HG03175 (cell line): Measurements from ENCODE around the gene SREBF2.

Experiments used
- ATAC-seq: cut with Tn5 transposase; IDR thresholded peaks from one replicate; pipeline ENCODE4 v1.9.1; 2021; ENCODE audit warnings: mild to moderate bottlenecking, moderate library complexity; ENCODE audit not compliant: unreplicated experiment

The SREBF2 gene

DNA sequence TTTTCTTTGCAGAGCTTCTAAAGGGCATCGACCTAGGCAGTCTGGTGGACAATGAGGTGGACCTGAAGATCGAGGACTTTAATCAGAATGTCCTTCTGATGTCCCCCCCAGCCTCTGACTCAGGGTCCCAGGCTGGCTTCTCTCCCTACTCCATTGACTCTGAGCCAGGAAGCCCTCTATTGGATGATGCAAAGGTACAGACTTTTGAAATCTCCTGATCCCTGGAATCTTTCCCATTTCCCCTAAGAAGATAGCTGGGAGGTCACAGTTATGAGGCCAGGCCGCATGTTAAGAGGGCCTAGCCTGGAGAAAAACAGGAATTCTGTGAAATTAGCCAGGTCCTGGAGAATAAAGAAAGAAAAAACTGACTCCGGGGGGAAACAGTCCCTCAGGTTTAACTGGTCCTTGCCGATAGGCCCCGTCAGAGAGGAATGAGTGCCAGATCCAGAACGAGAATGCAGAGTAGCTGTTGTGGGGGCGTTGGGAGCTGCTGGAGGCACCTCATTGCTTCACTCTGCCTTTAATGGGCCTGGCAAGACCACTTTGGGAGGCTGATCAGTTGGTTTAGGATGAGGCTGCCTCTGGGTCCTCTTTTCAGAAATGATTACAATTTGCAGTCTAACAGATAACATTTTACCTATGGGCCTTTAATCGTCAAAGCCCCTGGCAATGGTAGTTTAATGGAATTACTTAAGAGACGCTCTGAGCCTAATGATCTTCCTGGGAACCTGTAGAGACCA is 42.8 kb downstream of the SREBF2 start:
- no peak for ATAC-seq

DNA sequence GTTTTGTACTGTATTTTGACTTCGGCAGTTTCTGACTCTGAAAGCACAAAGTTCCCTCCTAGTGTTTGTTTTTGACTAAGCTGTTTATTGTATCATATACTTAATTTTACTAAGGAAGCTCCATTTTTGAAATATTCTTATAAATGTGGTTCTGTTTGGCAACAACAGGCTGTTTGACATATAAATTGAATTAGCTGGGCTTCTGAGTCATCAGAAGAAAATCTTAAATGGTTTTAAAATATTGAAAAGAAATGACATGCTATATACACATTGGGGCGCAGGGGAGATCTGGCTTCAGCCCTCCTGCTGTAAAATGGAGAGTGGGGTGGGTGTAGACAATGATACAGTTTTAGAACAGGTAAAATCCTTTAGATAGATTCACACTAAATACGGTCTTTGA is 43.4 kb downstream of the SREBF2 start:
- ATAC-seq = no peak

DNA sequence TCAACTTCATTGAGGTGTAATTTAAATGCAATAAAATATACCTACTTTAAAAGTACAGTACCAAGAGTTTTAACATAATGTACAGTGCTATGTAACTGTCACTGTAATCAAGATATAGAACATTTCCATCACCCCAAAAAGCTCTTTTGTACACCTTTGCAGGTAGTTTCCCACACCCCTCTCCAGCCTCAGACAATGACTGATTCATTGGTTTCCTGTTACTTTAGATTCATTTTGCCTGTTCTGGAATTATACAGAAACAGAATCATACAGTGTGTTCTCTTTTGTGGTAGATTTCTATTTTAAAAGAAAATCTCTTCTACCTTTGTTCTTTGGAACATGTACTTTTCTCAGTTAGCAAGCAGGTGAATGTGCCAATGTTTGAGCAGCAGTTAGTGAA is 43.8 kb downstream of the SREBF2 start:
- no peak for ATAC-seq

DNA sequence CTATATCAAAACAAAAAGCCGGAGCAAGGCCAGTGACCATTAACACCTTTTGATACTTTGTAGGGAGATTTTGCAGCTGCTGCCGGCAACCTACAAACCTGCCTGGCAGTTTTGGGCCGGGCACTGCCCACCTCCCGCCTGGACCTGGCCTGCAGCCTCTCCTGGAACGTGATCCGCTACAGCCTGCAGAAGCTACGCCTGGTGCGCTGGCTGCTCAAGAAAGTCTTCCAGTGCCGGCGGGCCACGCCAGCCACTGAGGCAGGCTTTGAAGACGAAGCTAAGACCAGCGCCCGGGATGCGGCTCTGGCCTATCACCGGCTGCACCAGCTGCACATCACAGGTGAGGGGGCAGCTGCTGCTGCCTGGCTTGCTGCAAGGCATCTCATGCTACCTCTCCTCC is 47.7 kb downstream of the SREBF2 start:
- no peak for ATAC-seq

DNA sequence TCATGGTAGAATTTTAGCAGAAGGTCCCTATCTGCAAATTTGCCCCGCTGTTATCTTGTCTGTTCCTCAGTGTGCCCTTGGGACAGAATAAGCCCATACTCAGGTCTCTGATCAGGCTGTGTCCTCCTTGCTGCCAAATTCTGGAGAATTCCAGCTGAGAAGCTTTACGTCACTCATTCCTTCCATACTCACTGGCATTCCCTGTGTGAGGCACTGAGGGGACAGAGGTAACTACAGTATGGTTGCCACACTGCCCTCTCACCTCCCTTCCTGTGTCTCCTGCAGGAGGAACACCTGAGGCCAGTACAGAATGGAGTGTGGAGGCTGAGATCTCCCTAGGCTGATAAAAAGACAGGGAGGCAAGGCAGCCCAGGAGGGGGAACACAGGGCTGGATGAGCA is 50.5 kb downstream of the SREBF2 start:
- ATAC-seq = no peak

DNA sequence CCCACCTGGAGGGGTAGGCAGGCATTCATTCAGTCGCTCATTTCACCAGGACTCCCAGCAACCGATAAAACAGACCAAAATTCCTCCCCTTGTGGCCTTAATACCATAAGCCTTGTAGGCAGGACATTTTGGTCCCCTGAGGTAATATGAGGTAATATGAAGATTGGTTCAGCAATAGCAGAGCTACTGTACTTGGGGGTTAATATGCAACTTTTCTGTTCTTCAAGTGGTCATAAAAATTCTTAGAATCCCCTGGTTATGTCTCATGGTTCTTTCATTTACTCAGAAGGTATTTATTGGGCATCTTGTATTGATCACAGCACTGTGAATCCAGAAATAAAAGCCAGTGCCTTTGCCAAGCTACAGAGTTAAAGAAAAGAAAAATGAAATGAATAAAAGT is 52.2 kb downstream of the SREBF2 start:
- no peak for ATAC-seq

DNA sequence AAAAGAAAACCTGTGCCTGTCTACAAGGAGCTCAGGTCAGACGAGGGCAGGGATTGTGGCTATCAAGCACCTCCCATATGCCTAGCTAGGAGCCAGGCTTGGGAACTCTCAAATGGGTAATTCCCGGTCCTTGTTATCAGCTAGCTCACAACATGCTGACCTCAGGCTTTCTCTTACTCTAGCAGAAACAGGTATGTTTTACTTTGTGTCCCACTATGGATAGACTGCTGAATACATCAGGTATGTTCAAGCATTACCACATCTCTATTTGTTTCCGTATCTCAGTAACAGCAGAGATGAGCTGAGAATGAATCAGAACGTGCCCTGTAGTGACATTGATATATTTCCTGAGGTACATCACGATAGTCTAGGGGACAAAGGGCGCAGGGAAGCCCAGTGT is 52.6 kb downstream of the SREBF2 start:
- no peak for ATAC-seq

DNA sequence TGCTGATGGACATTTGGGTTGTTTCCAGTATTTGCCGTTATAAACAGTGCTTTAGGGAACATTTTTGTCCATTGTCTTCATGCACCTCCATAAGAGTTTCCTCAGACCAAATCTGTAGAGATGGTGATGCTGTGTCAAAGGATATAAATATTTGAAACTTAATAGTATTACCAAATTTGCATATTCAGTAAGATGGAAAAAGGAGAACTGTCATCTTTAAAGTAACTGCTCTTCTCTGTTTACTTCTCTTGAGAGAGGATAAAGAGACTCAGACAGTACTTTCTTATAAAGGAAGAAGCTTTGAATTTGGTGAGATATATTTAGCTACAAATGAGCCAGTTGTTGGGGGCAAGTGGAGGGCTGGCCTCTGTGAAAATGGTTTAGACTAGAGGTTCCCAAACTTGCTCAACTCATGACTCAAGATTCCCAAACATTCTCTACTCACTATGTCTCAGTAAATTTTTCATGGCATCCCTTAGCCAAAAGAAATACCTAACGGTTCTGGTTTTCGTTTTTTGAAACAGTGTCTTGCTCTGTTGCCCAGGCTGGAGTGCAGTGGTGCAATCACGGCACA is 55.8 kb downstream of the SREBF2 start:
- no peak for ATAC-seq

DNA sequence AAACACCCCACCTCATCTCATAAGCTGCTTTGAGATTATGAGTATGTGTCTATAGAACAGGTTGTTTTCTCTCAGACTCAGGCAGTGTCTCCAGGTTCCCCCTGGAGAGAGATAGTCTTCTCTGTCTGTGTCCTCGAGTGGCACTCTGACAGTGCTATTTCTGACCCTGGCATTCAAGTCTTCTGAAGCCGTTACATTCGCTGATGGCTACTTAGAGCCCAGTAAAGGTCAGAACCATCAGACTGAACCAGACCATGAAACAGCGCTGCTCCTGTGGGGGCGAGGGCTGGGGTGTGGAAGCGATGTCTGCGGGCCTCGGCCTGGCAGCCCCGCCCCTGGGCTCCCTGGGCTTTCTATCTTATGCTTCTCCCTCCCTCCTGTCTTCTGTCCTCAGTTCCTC is 58.5 kb downstream of the SREBF2 start:
- no peak for ATAC-seq

DNA sequence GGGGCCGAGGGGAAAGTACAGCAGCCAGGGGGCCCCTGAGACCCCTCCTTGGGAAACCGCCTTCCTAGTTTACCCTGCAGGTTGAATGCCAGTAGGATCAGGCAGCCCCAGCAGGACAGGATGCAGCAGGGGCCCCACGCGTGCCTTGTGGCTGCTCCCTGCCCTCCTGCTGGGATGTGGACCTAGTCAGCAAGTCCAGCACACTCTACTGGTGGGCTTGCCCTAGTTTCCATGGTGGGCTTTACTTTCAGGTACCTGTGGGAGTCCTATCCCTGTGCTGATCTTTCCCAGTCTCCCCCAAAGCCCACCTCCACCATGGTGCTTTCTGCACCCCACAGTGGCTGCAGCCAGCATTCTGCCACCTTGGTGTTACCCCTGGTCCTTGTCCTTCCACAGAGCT is 59.8 kb downstream of the SREBF2 start:
- no peak for ATAC-seq

DNA sequence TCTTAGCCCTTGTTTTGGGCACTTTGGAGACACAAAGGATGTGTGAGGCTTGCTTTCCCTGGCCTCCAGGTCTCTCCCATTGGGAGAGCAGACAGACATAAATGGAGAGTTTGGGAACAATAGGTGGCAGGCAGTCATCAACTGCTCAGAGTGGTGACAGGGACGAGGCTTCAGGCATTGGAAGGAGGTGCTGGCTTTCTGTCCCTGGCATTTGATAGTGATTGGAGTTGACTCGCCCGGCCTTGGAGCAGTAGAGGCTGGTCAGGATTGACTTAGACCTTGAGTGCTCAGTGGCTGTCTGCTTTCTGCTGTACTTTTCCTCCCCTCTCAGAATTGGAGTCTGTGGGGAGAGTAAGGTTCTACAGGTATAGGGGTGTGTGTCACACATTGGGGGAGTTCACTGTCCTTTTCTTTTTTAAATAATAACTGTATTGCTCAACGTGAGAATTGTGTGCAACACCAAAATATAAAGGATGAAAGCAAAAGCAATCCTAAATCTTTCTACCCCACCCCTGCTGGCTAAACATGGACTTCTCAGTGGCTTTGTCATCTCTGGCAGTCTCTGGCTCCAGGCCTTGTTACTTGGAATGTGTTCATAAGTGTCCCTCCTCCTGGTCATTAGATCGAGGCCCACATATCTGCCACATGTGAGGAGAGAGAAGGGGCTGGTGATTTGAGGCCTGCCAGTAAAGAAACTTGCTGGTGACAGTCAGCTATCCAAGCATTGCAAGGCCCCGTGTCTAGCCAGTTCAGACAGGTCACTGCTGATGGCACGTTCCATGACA is 60.9 kb downstream of the SREBF2 start:
- no peak for ATAC-seq

DNA sequence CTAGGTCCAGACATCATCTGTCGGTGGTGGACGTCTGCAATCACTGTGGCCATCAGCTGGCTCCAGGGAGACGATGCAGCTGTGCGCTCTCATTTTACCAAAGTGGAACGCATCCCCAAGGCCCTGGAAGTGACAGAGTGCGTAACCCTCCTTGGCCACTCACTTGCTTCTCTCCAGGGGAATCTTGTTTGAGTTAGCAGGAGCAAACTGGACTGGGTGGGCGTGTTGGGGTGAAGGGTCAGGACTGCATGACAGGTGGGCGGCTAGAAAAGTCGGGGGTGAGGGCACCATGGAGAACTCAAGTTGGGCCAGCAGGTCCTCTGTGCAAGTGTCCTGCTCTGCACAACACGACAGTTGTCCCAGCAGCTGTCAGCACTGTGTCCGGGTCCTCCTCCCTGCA is 65.7 kb downstream of the SREBF2 start:
- ATAC-seq = no peak

DNA sequence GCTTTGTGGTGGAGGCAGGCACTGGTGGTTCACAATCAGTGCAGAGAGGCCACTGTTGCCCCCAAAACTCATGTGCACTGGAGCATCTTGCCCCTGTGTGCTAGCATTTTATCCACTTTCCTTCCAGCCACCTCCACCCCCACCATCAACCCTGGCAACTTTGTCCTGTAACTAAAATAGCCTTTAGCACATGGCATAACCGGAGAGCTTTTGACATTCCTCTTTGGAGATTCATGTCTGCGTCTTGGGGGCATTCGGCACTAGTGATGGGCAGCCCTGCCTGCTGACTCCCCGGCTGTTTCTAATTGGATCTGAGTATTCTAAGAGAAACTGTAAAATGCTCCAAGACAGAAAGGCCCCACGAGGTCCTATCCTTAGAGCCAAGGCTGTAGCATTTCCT is 66.2 kb downstream of the SREBF2 start:
- no peak for ATAC-seq

DNA sequence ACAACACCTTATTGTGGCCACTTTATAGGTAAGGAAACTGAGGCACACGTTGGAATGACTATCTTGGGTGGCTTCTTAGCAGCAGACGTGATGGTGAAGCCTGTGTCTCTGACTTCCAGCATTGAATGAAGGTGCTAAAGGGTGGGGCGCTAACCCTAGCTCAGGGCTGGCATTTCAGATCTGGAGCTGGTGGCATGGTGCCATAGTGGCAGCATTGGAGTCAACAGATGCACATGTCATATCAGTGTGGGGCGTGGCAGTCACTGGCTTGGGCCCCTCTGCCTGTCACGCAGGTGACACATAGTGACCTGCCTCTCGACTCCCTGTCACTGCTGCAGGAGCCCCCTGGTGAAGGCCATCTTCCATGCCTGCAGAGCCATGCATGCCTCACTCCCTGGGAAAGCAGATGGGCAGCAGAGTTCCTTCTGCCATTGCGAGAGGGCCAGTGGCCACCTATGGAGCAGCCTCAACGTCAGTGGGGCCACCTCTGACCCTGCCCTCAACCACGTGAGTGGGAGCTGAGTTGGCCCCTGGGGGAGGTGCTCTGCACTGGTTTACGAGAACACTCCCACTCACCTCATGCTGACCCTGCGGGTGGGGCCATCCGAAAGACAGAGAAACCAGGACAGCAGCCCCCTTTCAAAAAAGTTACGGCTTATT is 67.2 kb downstream of the SREBF2 start:
- ATAC-seq = no peak

DNA sequence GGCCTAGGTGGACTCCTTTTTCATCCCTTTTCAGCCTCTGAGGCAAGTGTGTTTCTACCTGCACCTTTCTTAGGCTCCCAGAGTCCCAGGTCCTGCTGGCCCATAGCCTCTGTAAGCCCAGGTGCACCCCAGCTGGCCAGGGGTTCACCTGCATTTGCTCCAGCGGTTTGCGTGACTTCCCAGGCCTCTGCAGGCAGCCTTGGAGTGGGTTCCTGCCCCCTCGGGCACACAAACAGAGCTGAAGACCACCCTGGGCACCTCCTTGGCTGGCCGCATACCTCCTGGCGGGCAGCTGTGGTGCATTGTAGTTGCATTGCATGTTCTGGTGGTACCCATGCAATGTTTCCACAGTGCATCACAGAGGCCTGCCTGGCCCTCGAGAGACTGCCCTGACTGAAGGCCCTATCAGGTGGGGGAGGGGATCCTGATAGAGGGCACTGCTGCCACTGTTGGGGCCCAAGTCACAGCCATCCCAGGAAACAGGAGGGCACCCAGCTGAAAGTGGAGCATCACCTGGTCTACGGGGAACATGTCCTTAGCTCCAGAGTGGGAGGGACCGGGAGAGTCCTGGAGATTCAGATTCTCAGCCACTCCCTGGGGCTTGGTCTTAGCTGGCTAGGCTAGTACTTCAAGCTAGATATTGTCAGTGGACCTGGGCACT is 67.9 kb downstream of the SREBF2 start:
- ATAC-seq = no peak

DNA sequence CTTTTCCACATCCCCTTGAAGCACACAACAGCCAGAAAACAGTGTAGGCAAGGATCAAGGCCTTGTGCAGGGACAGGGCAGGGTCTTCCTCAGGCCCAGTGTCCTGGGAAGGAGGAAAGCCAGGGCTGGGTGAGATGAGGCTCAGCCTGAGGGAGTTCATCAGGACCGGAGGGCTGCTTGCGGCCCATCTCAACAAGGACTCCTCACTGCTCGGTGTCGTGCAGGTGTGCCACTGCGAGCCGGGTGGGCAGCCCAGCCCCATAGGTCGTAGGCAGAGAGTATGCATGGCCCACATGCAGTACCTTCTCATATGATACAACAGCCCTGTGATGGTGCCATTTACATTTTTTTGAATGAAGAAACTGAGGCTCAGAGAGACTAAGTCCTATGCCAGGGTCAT is 69.1 kb downstream of the SREBF2 start:
- no peak for ATAC-seq

DNA sequence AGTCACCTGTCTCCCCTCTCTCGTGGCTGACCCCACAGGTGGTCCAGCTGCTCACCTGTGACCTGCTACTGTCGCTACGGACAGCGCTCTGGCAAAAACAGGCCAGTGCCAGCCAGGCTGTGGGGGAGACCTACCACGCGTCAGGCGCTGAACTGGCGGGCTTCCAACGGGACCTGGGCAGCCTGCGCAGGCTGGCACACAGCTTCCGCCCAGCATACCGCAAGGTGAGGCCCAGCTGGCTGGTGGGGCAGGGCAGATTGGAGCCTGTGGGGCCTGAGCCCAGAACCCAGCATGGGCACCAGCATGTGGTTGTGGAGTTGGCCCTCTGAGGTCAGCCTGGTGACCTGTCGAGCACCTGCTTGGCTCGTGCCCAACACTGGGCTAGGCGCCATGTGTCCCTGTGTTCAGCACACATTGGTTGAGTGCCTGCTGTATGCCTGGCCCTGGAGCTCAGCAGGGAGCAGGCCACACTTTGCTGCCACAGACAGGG is 70.1 kb downstream of the SREBF2 start:
- ATAC-seq = no peak

DNA sequence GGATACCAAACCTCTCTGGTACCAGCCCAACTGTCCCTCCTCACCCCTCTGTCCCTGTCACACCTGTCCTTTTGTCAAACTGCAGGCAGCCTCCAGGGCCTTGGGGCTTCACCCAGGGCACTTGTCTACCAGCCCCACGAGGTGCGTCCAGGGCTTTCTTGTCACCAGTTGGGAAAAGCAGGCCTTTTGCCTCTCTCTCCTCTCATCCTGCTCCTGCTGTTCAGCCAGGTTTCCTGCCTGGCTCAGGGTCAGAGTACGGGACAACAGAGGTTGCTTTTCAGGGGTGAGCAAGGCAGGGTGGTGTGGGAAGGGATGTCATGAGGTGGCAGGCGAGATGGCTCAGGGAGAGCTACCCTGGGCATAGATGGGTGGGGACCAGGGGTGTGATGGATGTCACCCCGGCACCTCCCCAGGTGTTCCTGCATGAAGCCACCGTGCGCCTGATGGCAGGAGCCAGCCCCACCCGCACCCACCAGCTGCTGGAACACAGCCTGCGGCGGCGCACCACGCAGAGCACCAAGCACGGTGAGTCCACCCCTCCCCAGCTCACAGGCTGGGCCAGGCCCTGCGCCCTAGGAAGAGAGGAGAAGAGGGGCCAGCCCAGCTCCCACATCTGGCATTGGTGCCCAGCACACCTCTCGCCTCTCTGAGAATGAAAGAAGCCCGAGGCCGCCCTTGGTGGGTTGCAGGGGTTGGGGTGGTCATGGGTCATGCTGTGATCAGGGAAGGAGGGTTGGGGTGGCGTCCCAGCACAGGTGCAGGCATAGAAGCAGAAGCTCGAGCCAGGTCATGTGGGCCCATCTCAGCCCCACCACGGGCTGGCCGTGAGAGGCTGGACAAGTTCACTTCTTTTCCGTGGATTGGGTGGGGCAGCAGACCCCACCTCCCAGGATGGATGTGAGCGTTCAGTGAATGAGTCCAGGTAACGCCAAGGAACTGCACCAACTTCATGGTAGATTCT is 71.8 kb downstream of the SREBF2 start:
- ATAC-seq = no peak

DNA sequence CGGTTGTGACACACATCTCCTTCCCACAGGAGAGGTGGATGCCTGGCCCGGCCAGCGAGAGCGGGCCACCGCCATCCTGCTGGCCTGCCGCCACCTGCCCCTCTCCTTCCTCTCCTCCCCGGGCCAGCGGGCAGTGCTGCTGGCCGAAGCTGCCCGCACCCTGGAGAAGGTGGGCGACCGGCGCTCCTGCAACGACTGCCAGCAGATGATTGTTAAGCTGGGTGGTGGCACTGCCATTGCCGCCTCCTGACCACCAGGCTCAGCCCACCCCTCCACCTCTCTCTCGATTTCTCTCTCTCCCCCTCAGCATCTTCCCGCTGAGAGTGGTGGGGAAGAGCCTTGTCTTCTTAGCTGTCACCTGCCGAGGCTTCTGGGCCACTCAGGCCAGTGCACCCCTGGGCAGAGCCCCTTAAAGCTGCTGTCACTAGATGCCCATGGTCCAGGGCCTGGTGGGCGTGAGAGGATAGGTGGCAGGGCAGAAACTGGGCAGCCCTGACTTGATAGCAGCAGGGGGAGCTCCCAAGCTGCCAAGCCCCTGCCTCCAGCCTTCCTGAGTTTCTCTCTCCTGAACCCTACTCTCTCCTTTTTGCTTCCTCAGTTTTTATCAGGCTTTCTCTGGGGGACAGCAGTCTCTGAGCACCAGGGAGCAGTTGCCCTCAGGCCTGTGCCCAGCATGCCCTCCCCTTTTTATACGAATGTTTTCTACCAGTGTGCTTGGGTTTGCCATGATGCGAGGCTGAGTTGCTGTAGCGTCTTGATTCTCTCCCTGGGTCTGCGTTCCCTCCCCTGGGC is 72.7 kb downstream of the SREBF2 start:
- no peak for ATAC-seq
